K562 (cell line): ENCODE data around the gene PRRC2B. TPM values are rescaled to one million over a fixed set of nuclear protein-coding genes. Genes with fewer than 3 reads are reported as not detected.

Experiments used
- ATAC-seq: fragments of 200-7000 bp; cut with Tn5 transposase; 3 replicates; pipeline ENCODE4 v1.9.1; 2020; ENCODE audit warnings: moderate library complexity
- BruUV-seq: library from RNA; stranded (reverse); fragments of 400-500 nt; replicated peaks from 2 replicates; lab custom pipeline; 2021; lab: Mats Ljungman, UMichigan
- CTCF ChIA-PET: fragments of 300-600 bp; formaldehyde crosslinking; extraction: SDS; loops from one replicate; lab custom pipeline; 2021; ENCODE audit warnings: low intra/inter-chr PET ratio; lab: Yijun Ruan, JAX
- POLR2A ChIA-PET: fragments of 300-600, 350-650 bp; sonication (Branson Sonifier 250); formaldehyde crosslinking; extraction: SDS; loops from one replicate; lab custom pipeline; 2021; ENCODE audit warnings: antibody characterized with exemption, inconsistent platforms; lab: Yijun Ruan, JAX
- DNase-seq, 4 experiments: peaks; one replicate each; pipeline versions ENCODE4 v3.0.0 to v3.0.0-alpha.2; 2011 to 2018; ENCODE audit warnings: low spot score in 3 of 4, mixed read lengths in 3 of 4; ENCODE audit errors: extremely low read depth in 1 of 4
- FAIRE-seq: peaks from 2 replicates; lab custom pipeline; 2011; peaks lifted over from hg19 to GRCh38; lab: Jason Lieb, UNC
- H2AFZ ChIP-seq: 2 replicates; pipeline ENCODE4 v1.6.0; 2011; ENCODE audit warnings: low read depth, low read length, control low read depth, inconsistent platforms
- H3K27ac ChIP-seq: fragments of 200-600 bp; 3 replicates; pipeline ENCODE4 v1.8.0; 2011; ENCODE audit warnings: low read depth, mild to moderate bottlenecking, control low read depth, inconsistent platforms, low read length, moderate library complexity, mixed read lengths; ENCODE audit errors: extremely low read depth
- H3K27me3 ChIP-seq, 2 experiments: fragments of 300-600 bp in 1 of 2; 2 replicates in 1 of 2; 3 replicates in 1 of 2; pipeline versions ENCODE4 v1.6.0 to v1.8.0; 2011; ENCODE audit warnings: inconsistent platforms in 2 of 2, low read length in 2 of 2, mild to moderate bottlenecking in 1 of 2, mixed read lengths in 1 of 2, moderate library complexity in 1 of 2; ENCODE audit not compliant: control insufficient read depth in 2 of 2, insufficient read depth in 2 of 2
- H3K36me3 ChIP-seq: fragments of 300-600 bp; 3 replicates; pipeline ENCODE4 v1.8.0; 2011; ENCODE audit warnings: mild to moderate bottlenecking, low read length, inconsistent platforms; ENCODE audit not compliant: control insufficient read depth, insufficient read depth
- H3K4me1 ChIP-seq, 2 experiments: fragments of 200-600 bp in 1 of 2; replicated peaks in 1 of 2; 2 replicates in 1 of 2; 3 replicates in 1 of 2; pipeline versions ENCODE4 v1.5.1 to v1.8.0; 2011; ENCODE audit warnings: inconsistent platforms in 2 of 2, low read length in 2 of 2, mild to moderate bottlenecking in 1 of 2, mixed read lengths in 1 of 2, moderate library complexity in 1 of 2; ENCODE audit not compliant: control insufficient read depth in 2 of 2, insufficient read depth in 2 of 2
- H3K4me2 ChIP-seq: 2 replicates; pipeline ENCODE4 v1.6.1; 2011; ENCODE audit warnings: low read length, control low read depth, inconsistent platforms, mixed read lengths; ENCODE audit not compliant: insufficient read depth
- H3K4me3 ChIP-seq: fragments of 200-600 bp; sonication (generic), shearing (Covaris generic); 2 replicates; pipeline ENCODE4 v1.5.1; 2016; ENCODE audit warnings: control low read depth, inconsistent platforms
- H3K79me2 ChIP-seq: fragments of 200-600 bp; 3 replicates; pipeline ENCODE4 v1.8.0; 2011; ENCODE audit warnings: low read length, inconsistent platforms; ENCODE audit not compliant: control insufficient read depth, insufficient read depth
- H3K9ac ChIP-seq, 2 experiments: 2 replicates each; pipeline versions ENCODE4 v1.6.0 to v1.6.1; 2011; ENCODE audit warnings: low read depth in 2 of 2, low read length in 2 of 2, control low read depth in 1 of 2, inconsistent platforms in 1 of 2, mild to moderate bottlenecking in 1 of 2, mixed read lengths in 1 of 2; ENCODE audit not compliant: insufficient read depth in 1 of 2
- H3K9me1 ChIP-seq: one replicate; pipeline ENCODE4 v1.6.0; 2011; ENCODE audit warnings: inconsistent platforms, mild to moderate bottlenecking, low read length, moderate library complexity; ENCODE audit not compliant: control insufficient read depth, insufficient read depth
- H3K9me3 ChIP-seq: replicated peaks from 2 replicates; pipeline ENCODE4 v1.5.1; 2011; ENCODE audit warnings: low read depth, low read length, inconsistent platforms; ENCODE audit not compliant: control insufficient read depth, insufficient read depth
- H4K20me1 ChIP-seq: replicated peaks from 2 replicates; pipeline ENCODE4 v1.6.1; 2011; ENCODE audit warnings: low read length, inconsistent platforms, mixed read lengths; ENCODE audit not compliant: control insufficient read depth, insufficient read depth
- BMI1 ChIP-seq: fragments of 150-350 bp; IDR thresholded peaks from 2 replicates; pipeline ENCODE4 v1.6.1; 2014; ENCODE audit warnings: low read length
- CBX1 ChIP-seq: sonication (generic); IDR thresholded peaks from 2 replicates; pipeline ENCODE4 v1.6.1; 2016; ENCODE audit warnings: antibody characterized with exemption, low read depth, mild to moderate bottlenecking
- MCM3 ChIP-seq: fragments of 450-650 bp; IDR thresholded peaks from 2 replicates; pipeline ENCODE4 v1.6.1; 2016
- NBN ChIP-seq: fragments of 450-650 bp; IDR thresholded peaks from 2 replicates; pipeline ENCODE4 v1.6.1; 2016; ENCODE audit warnings: low read depth, mild to moderate bottlenecking
- NCOA2 ChIP-seq, 2 experiments: fragments of 450-650 bp; IDR thresholded peaks; 2 replicates each; pipeline ENCODE4 v1.6.1; 2018; ENCODE audit warnings: mild to moderate bottlenecking in 2 of 2, moderate library complexity in 1 of 2; ENCODE audit not compliant: partially characterized antibody in 2 of 2
- NR1H2 ChIP-seq: sonication (generic); formaldehyde crosslinking; IDR thresholded peaks from 2 replicates; pipeline ENCODE4 v1.4.0; 2020; ENCODE audit warnings: mild to moderate bottlenecking, missing genetic modification reagents
- PCBP1 ChIP-seq: fragments of 200-400 bp; formaldehyde crosslinking; IDR thresholded peaks from 2 replicates; pipeline ENCODE4 v1.6.1; 2018; ENCODE audit warnings: mild to moderate bottlenecking, low read depth, low read length; ENCODE audit not compliant: poor library complexity, severe bottlenecking
- POLR2AphosphoS5 ChIP-seq: IDR thresholded peaks from 2 replicates; pipeline ENCODE4 v1.6.1; 2011; ENCODE audit warnings: mild to moderate bottlenecking, low read depth, low read length, moderate library complexity; ENCODE audit not compliant: control insufficient read depth, insufficient read depth
- POLR2G ChIP-seq: fragments of 200-400 bp; formaldehyde crosslinking; IDR thresholded peaks from 2 replicates; pipeline ENCODE4 v1.6.1; 2017; ENCODE audit warnings: low read depth, mild to moderate bottlenecking, antibody characterized with exemption, low read length, moderate library complexity
- ZEB2 ChIP-seq: fragments of 450-650 bp; IDR thresholded peaks from 2 replicates; pipeline ENCODE4 v1.6.1; 2016
- ZFP30 ChIP-seq: fragments of 250-450 bp; sonication (Bioruptor Pico); IDR thresholded peaks from 2 replicates; pipeline ENCODE4 v1.8.0; 2022; ENCODE audit warnings: moderate library complexity, mild to moderate bottlenecking, inconsistent platforms, borderline replicate concordance
- ZNF121 ChIP-seq: sonication (generic); formaldehyde crosslinking; conservative IDR thresholded peaks from 2 replicates; pipeline ENCODE4 v1.8.0; 2022; ENCODE audit warnings: missing genetic modification reagents
- WGBS: fragments of 100-300 bp; shearing (Covaris generic); methylation state at CpG from one replicate; pipeline ENCODE4 v1.1.6; 2016; ENCODE audit warnings: low coverage, mixed read lengths; ENCODE audit not compliant: insufficient coverage; ENCODE audit errors: missing lambda C conversion rate; 5-methylcytosine and 5-hydroxymethylcytosine counted together
- in situ Hi-C: fragments of 300-500 bp; cut with MboI; formaldehyde crosslinking; loops from 4 replicates; pipeline ENCODE4 v1.15.0; 2018; ENCODE audit warnings: inconsistent platforms, mixed read lengths
- intact Hi-C: fragments of 100-400 bp; cut with micrococcal nuclease; formaldehyde crosslinking; loops from 2 replicates; pipeline ENCODE4 v1.14.2; 2022
- polyA plus RNA-seq, 8 experiments: library from polyadenylated mRNA; depleted of rRNA in 4 of 8; stranded (reverse) in 5 of 8; unstranded in 3 of 8; fragments of >200 nt; fragmentation: Nextera tagmentation in 2 of 8; fragmentation: Illumina TruSeq in 1 of 8; extraction: Ambion mirVana in 2 of 8; extraction: Trizol in 1 of 8; gene quantifications; 2 replicates each; pipeline versions ENCODE4 v1.2.1 to v1.2.3, GENCODE V29; 2011 to 2014; ENCODE audit warnings: inconsistent platforms in 1 of 8, missing spikeins in 1 of 8
- total RNA-seq, 7 experiments: library from RNA; depleted of rRNA in 6 of 7; stranded (reverse); fragments of >200 nt in 6 of 7; fragmentation: Illumina TruSeq in 2 of 7; extraction: Trizol in 2 of 7; gene quantifications; 2 replicates each; pipeline versions ENCODE4 v1.2.1 to v1.2.3, GENCODE V29; 2011 to 2021; ENCODE audit warnings: low replicate concordance in 1 of 7
- TF ChIP-seq, protein P1 (sequence below): IDR thresholded peaks from 2 replicates; pipeline ENCODE4 v1.6.1; 2016; ENCODE audit warnings: missing genetic modification characterization, missing compliant biosample characterization
- TF ChIP-seq, protein P2 (sequence below), 2 experiments: fragments of 450-650 bp; IDR thresholded peaks; 2 replicates each; pipeline ENCODE4 v1.6.1; 2016; ENCODE audit warnings: mild to moderate bottlenecking in 2 of 2, borderline replicate concordance in 1 of 2, low read depth in 1 of 2, moderate library complexity in 1 of 2

PRRC2B gene
- total and polyA plus RNA-seq, 9 of the 15 experiments (the other 6 are each of a cell fraction or from before 2014, with no cell fraction given): 0.34 to 125 (median 30.9) TPM

DNA sequence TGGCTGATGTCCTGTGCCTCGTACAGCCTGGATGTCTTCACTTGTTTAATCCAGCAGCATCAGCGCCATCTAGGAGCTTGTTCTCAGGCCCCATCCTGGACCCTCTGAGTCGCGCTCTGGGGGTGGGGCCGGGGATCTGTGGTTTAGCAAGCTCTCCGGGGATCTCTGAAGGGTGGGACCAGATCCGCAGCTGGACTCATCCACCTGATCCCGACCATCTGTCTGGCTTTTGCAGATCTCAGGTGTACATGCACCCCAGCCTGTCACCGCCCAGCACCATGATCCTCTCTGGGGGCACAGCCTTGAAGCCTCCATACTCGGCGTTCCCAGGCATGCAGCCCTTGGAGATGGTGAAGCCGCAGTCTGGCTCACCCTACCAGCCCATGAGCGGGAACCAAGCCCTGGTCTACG is 93.7 kb downstream of the PRRC2B start:
- no peaks in the 10 kb centered on the region for H3K27me3 ChIP-seq
- H3K9me3 ChIP-seq: no peaks in the 10 kb centered on the region
- ATAC-seq (no peak), FAIRE-seq (no peak), DNase-seq (no peak)
- H3K4me2 ChIP-seq: no peak overlapping the region
- H4K20me1 ChIP-seq: peaks cover 9% of the 10 kb centered on the region
- peaks cover 99% of the 10 kb centered on the region for H3K36me3 ChIP-seq
- intact Hi-C loops: no loop called here
- H3K9me1 ChIP-seq: peaks cover 4% of the 10 kb centered on the region
- no peak overlapping the region for H3K9ac ChIP-seq
- CTCF ChIA-PET: no interaction called here
- H3K27ac ChIP-seq: no peak overlapping the region
- POLR2A ChIA-PET: interaction anchor here (0.6 to 1.2 kb wide), 5 partner anchors 10 to 250 kb away, joined by 3 to 4 read pairs (median 3); no protein-coding TSS in a partner anchor
- no peak overlapping the region for H2AFZ ChIP-seq
- BruUV-seq: no TSS peak
- H3K4me1 ChIP-seq: no peaks in the 10 kb centered on the region
- H3K79me2 ChIP-seq: no peaks in the 10 kb centered on the region
- 86% methylated on average over 14 of the region's 14 CpGs for WGBS
- no peak overlapping the region for H3K4me3 ChIP-seq
- in situ Hi-C loops: no loop called here
- TF ChIP-seq, protein P1, sequence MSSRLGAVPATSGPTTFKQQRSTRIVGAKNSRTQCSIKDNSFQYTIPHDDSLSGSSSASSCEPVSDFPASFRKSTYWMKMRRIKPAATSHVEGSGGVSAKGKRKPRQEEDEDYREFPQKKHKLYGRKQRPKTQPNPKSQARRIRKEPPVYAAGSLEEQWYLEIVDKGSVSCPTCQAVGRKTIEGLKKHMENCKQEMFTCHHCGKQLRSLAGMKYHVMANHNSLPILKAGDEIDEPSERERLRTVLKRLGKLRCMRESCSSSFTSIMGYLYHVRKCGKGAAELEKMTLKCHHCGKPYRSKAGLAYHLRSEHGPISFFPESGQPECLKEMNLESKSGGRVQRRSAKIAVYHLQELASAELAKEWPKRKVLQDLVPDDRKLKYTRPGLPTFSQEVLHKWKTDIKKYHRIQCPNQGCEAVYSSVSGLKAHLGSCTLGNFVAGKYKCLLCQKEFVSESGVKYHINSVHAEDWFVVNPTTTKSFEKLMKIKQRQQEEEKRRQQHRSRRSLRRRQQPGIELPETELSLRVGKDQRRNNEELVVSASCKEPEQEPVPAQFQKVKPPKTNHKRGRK (tag): no peak
- TF ChIP-seq, protein P2, sequence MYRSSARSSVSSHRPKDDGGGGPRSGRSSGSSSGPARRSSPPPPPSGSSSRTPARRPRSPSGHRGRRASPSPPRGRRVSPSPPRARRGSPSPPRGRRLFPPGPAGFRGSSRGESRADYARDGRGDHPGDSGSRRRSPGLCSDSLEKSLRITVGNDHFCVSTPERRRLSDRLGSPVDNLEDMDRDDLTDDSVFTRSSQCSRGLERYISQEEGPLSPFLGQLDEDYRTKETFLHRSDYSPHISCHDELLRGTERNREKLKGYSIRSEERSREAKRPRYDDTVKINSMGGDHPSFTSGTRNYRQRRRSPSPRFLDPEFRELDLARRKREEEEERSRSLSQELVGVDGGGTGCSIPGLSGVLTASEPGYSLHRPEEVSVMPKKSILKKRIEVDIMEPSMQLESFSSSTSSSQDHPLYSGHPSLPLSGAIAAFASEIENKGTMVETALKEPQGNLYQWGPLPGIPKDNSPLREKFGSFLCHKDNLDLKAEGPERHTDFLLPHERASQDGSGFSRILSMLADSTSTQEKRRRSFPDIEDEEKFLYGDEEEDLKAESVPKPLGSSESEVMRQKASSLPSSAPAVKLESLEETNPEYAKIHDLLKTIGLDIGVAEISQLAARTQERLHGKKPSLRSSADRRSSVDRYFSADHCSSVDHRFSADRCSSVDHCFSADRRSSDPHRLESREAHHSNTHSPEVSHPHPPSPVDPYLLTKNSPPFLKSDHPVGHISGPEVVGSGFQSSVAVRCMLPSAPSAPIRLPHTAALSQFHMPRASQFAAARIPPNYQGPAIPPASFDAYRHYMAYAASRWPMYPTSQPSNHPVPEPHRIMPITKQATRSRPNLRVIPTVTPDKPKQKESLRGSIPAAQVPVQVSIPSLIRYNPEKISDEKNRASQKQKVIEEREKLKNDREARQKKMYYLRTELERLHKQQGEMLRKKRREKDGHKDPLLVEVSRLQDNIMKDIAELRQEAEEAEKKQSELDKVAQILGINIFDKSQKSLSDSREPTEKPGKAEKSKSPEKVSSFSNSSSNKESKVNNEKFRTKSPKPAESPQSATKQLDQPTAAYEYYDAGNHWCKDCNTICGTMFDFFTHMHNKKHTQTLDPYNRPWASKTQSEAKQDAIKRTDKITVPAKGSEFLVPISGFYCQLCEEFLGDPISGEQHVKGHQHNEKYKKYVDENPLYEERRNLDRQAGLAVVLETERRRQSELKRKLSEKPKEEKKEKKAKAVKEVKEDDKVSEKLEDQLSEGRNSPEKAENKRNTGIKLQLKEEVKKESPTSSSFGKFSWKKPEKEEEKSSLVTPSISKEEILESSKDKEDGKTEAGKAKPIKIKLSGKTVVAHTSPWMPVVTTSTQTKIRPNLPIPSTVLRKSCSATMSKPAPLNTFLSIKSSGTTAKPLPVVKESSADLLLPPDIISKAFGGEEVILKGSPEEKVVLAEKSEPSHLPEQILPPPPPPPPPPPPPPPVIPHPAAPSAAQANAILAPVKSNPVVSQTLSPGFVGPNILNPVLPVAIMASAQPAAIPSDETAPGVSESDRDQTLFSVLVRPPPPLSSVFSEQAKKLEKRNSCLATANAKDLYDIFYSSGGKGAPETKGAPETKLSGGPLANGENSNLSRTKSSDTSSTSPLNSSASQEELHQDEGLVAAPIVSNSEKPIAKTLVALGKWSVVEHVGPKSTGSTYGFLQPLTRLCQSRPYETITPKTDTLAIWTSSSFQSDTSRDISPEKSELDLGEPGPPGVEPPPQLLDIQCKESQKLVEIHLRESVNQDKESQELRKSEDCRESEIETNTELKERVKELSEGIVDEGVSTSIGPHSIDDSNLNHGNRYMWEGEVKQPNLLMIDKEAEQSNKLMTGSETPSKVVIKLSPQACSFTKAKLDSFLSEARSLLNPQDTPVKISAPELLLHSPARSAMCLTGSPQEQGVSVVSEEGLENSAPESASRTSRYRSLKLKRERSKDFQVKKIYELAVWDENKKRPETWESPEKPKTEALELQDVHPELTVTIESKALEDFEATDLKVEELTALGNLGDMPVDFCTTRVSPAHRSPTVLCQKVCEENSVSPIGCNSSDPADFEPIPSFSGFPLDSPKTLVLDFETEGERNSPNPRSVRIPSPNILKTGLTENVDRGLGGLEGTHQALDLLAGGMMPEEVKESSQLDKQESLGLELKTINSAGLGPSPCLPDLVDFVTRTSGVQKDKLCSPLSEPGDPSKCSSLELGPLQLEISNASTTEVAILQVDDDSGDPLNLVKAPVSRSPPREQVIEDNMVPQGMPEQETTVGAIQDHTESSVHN (IDR thresholded peaks at IDR 0.05; ENCODE audit: borderline replicate concordance in 1 of 2, low read depth in 1 of 2): no peak
- TF ChIP-seq MCM3: no peak
- no peak for TF ChIP-seq ZEB2
- TF ChIP-seq NCOA2 (IDR thresholded peaks at IDR 0.05; ENCODE audit: partially characterized antibody in 2 of 2): no peak
- TF ChIP-seq PCBP1: no peak
- 0 out of 2 replicates have a peak, but pooled peaks have one; percentile 18 for TF ChIP-seq POLR2AphosphoS5
- TF ChIP-seq BMI1: no peak
- no peak for TF ChIP-seq CBX1
- no peak for TF ChIP-seq NR1H2 (CRISPR knock-in tag)
- peak; percentile 12; the same call in 1 of the 2 replicates for TF ChIP-seq POLR2G
- no peak for TF ChIP-seq ZNF121 (CRISPR knock-in tag)
- TF ChIP-seq ZFP30 (CRISPR knock-in tag): no peak
- no peak for TF ChIP-seq NBN
